Fibroblast of lung (primary cell): ENCODE measurements around the gene KLHL25. TPM values are rescaled to one million over a fixed set of nuclear protein-coding genes. Genes with fewer than 3 reads are reported as not detected.

Experiments used
- DNase-seq, 2 donors: peaks; one replicate each; pipeline versions ENCODE4 v3.0.0 to v3.0.0-alpha.2; 2010; ENCODE audit warnings: low read depth in 2 of 2
- H2AFZ ChIP-seq: 2 replicates; pipeline ENCODE4 v1.5.1; 2012; ENCODE audit warnings: low read length, control low read depth, inconsistent platforms
- H3K27ac ChIP-seq: 2 replicates; pipeline ENCODE4 v1.5.1; 2011; ENCODE audit warnings: low read length, control low read depth; ENCODE audit not compliant: insufficient read depth
- H3K27me3 ChIP-seq: 2 replicates; pipeline ENCODE4 v1.5.1; 2011; ENCODE audit warnings: mild to moderate bottlenecking, low read length; ENCODE audit not compliant: control insufficient read depth, insufficient read depth
- H3K36me3 ChIP-seq: 2 replicates; pipeline ENCODE4 v1.5.1; 2011; ENCODE audit warnings: low read length; ENCODE audit not compliant: control insufficient read depth, insufficient read depth
- H3K4me1 ChIP-seq: 2 replicates; pipeline ENCODE4 v1.5.1; 2011; ENCODE audit warnings: low read length; ENCODE audit not compliant: control insufficient read depth, insufficient read depth; ENCODE audit errors: extremely low read depth
- H3K4me2 ChIP-seq: 2 replicates; pipeline ENCODE4 v1.5.1; 2011; ENCODE audit warnings: low read length, control low read depth; ENCODE audit not compliant: insufficient read depth; ENCODE audit errors: extremely low read depth
- H3K4me3 ChIP-seq, 4 experiments: fragments of 200-600 bp in 1 of 4; sonication (generic) in 1 of 4; replicated peaks in 1 of 4; 2 replicates each; pipeline ENCODE4 v1.5.1; 2011 to 2016; ENCODE audit warnings: low read length in 4 of 4, low read depth in 3 of 4, mild to moderate bottlenecking in 3 of 4, control low read depth in 2 of 4, inconsistent platforms in 1 of 4, mixed read lengths in 1 of 4; ENCODE audit not compliant: insufficient read depth in 1 of 4; ENCODE audit errors: control extremely low read depth in 1 of 4
- H3K79me2 ChIP-seq: 2 replicates; pipeline ENCODE4 v1.5.1; 2012; ENCODE audit warnings: mild to moderate bottlenecking, low read length, inconsistent platforms; ENCODE audit not compliant: control insufficient read depth, insufficient read depth
- H3K9ac ChIP-seq: 2 replicates; pipeline ENCODE4 v1.5.1; 2011; ENCODE audit warnings: mild to moderate bottlenecking, low read length, control low read depth; ENCODE audit not compliant: insufficient read depth
- H3K9me3 ChIP-seq: 2 replicates; pipeline ENCODE4 v1.5.1; 2012; ENCODE audit warnings: low read depth, low read length; ENCODE audit not compliant: control insufficient read depth, insufficient read depth
- H4K20me1 ChIP-seq: 2 replicates; pipeline ENCODE4 v1.5.1; 2011; ENCODE audit warnings: low read length; ENCODE audit not compliant: control insufficient read depth, insufficient read depth; ENCODE audit errors: extremely low read depth
- CTCF ChIP-seq, 2 donors: IDR thresholded peaks in 1 of 2; conservative IDR thresholded peaks in 1 of 2; 1 replicate in 1 of 2; 2 replicates in 1 of 2; pipeline ENCODE4 v1.5.1; 2011 to 2012; ENCODE audit warnings: low read length in 2 of 2, control low read depth in 1 of 2, inconsistent platforms in 1 of 2, low read depth in 1 of 2, mild to moderate bottlenecking in 1 of 2
- EZH2 ChIP-seq: IDR thresholded peaks from 2 replicates; pipeline ENCODE4 v1.5.1; 2012; ENCODE audit warnings: low read length, control low read depth, mild to moderate bottlenecking; ENCODE audit errors: missing control alignments
- polyA plus RNA-seq, 2 donors: library from polyadenylated mRNA; depleted of rRNA in 1 of 2; stranded (reverse) in 1 of 2; unstranded in 1 of 2; fragments of >200 nt; gene quantifications; 2 replicates each; pipeline ENCODE4 v1.2.1, GENCODE V29; 2011 to 2012; ENCODE audit warnings: missing spikeins in 1 of 2
- total RNA-seq: library from RNA; depleted of rRNA; stranded (reverse); fragments of >200 nt; gene quantifications from 2 replicates; pipeline ENCODE4 v1.2.1, GENCODE V29; 2014

Gene KLHL25
- total and polyA plus RNA-seq, 2 donors (not counting 1 experiment from before 2014, with no cell fraction given) = 1.4 to 5.4 TPM

GRCh38 chr15:85792912-85793590 is 1.7 kb downstream of the KLHL25 start:
- peaks cover 10% of the 10 kb centered on the region for H3K79me2 ChIP-seq
- no peak overlapping the region for H2AFZ ChIP-seq
- no peak overlapping the region for H3K27ac ChIP-seq
- H3K9ac ChIP-seq = no peak overlapping the region
- no peaks in the 10 kb centered on the region for H4K20me1 ChIP-seq
- H3K4me1 ChIP-seq = no peaks in the 10 kb centered on the region
- DNase-seq = peak in 1 of 2 donors; percentile 34
- no peaks in the 10 kb centered on the region for H3K27me3 ChIP-seq
- H3K9me3 ChIP-seq = no peaks in the 10 kb centered on the region
- no peaks in the 10 kb centered on the region for H3K36me3 ChIP-seq
- H3K4me2 ChIP-seq = peak overlapping the region; percentile 84
- peak overlapping the region; percentile 48 to 67 (median 58) for H3K4me3 ChIP-seq
- TF ChIP-seq CTCF (conservative IDR thresholded peaks at IDR 0.05 in 1 of 2, IDR thresholded peaks at IDR 0.05 in 1 of 2; ENCODE audit: low read depth in 1 of 2, low read length in 2 of 2) = no peak
- no peak for TF ChIP-seq EZH2

- Histone ChIP-seq H3K36me3 (no peaks in the 10 kb centered on the region), H3K9ac (no peak overlapping the region), H3K4me2 (no peak overlapping the region), H3K79me2 (peaks cover 10% of the 10 kb centered on the region), H2AFZ (no peak overlapping the region), H3K4me1 (no peaks in the 10 kb centered on the region), H3K27me3 (no peaks in the 10 kb centered on the region), H4K20me1 (no peaks in the 10 kb centered on the region), H3K9me3 (no peaks in the 10 kb centered on the region), H3K4me3 (no peak overlapping the region), H3K27ac (no peak overlapping the region)
- DNase-seq = no peak
- TF ChIP-seq EZH2 (no peak), CTCF (conservative IDR thresholded peaks at IDR 0.05 in 1 of 2, IDR thresholded peaks at IDR 0.05 in 1 of 2; ENCODE audit: low read depth in 1 of 2, low read length in 2 of 2) (no peak)
Measured at GRCh38 chr15:85792102-85792731, 2.5 kb downstream of the KLHL25 start.

GRCh38 chr15:85789496-85789875 is 5.2 kb downstream of the KLHL25 start:
- Histone ChIP-seq H3K79me2 (peaks cover 10% of the 10 kb centered on the region), H2AFZ (no peak overlapping the region), H3K9ac (no peak overlapping the region), H3K4me1 (peaks cover 2% of the 10 kb centered on the region), H3K9me3 (no peaks in the 10 kb centered on the region), H3K27me3 (no peaks in the 10 kb centered on the region), H4K20me1 (no peaks in the 10 kb centered on the region), H3K4me3 (no peak overlapping the region), H3K4me2 (no peak overlapping the region), H3K27ac (no peak overlapping the region), H3K36me3 (no peaks in the 10 kb centered on the region)
- DNase-seq = no peak
- TF ChIP-seq CTCF (conservative IDR thresholded peaks at IDR 0.05 in 1 of 2, IDR thresholded peaks at IDR 0.05 in 1 of 2; ENCODE audit: low read depth in 1 of 2, low read length in 2 of 2) (no peak), EZH2 (no peak)
